Activated naive CD4-positive, alpha-beta T cell treated with anti-CD3 and anti-CD28 coated beads, Interleukin-2, amount 10 ng/mL, durations not matched to agents 7 days and 5 days (primary cell): Measurements from ENCODE around the gene JAML.

Source experiments
- CTCF ChIA-PET: fragments of 350-600 bp; sonication (Branson Sonifier 250); formaldehyde crosslinking; loops from one replicate; lab custom pipeline; 2021; ENCODE audit warnings: antibody characterized with exemption; lab: Charles Lee
- DNase-seq: peaks from one replicate; pipeline ENCODE4 v3.0.0-alpha.2; 2020
- H3K27ac Mint-ChIP-seq: one replicate; pipeline ENCODE4 v1.8.0; 2021; ENCODE audit warnings: mild to moderate bottlenecking, moderate library complexity, mixed read lengths
- H3K27me3 Mint-ChIP-seq: one replicate; pipeline ENCODE4 v1.8.0; 2021; ENCODE audit warnings: mild to moderate bottlenecking, mixed read lengths
- H3K36me3 Mint-ChIP-seq: one replicate; pipeline ENCODE4 v1.8.0; 2021; ENCODE audit warnings: mixed read lengths
- H3K4me1 Mint-ChIP-seq: one replicate; pipeline ENCODE4 v1.8.0; 2021; ENCODE audit warnings: mixed read lengths
- H3K4me3 Mint-ChIP-seq: one replicate; pipeline ENCODE4 v1.8.0; 2021; ENCODE audit warnings: mild to moderate bottlenecking, moderate library complexity, mixed read lengths
- H3K9me3 Mint-ChIP-seq: one replicate; pipeline ENCODE4 v1.8.0; 2021; ENCODE audit warnings: mixed read lengths

Gene JAML

GRCh38 chr11:118156531-118157185 is 68.2 kb downstream of the JAML start:
- Mint-ChIP-seq H3K27me3 (peaks cover 100% of the 10 kb centered on the region), H3K27ac (no peak overlapping the region), H3K4me3 (no peak overlapping the region), H3K36me3 (no peaks in the 10 kb centered on the region), H3K4me1 (peaks cover 15% of the 10 kb centered on the region), H3K9me3 (no peaks in the 10 kb centered on the region)
- DNase-seq, result peak; percentile 45
- CTCF ChIA-PET, result interaction anchor here (0.6 to 3.7 kb wide), 4 partner anchors 12 to 520 kb away, joined by 3 to 37 read pairs (median 6); no protein-coding TSS in a partner anchor

GRCh38 chr11:118155776-118156530 is 68.9 kb downstream of the JAML start:
- H3K27me3 Mint-ChIP-seq, result peaks cover 100% of the 10 kb centered on the region
- CTCF ChIA-PET, result interaction anchor here (0.6 to 3.7 kb wide), 8 partner anchors 10 to 519 kb away, joined by 3 to 37 read pairs (median 3); no protein-coding TSS in a partner anchor
- no peaks in the 10 kb centered on the region for H3K36me3 Mint-ChIP-seq

GRCh38 chr11:118154641-118155040 is 70.2 kb downstream of the JAML start:
- no peak for DNase-seq
- H3K4me3 Mint-ChIP-seq, result no peak overlapping the region
- H3K4me1 Mint-ChIP-seq, result peaks cover 15% of the 10 kb centered on the region
- CTCF ChIA-PET, result interaction anchor here (0.5 to 3.7 kb wide), 6 partner anchors 8 to 125 kb away, joined by 3 to 37 read pairs (median 3); no protein-coding TSS in a partner anchor
- no peaks in the 10 kb centered on the region for H3K36me3 Mint-ChIP-seq
- no peaks in the 10 kb centered on the region for H3K9me3 Mint-ChIP-seq
- H3K27ac Mint-ChIP-seq, result no peak overlapping the region
- peaks cover 100% of the 10 kb centered on the region for H3K27me3 Mint-ChIP-seq

More at GRCh38 chr11:118155776-118156530, 68.9 kb downstream of the JAML start:
- Mint-ChIP-seq H3K27ac (no peak overlapping the region), H3K9me3 (no peaks in the 10 kb centered on the region), H3K4me1 (peaks cover 15% of the 10 kb centered on the region), H3K4me3 (no peak overlapping the region)
- DNase-seq, result no peak

- Mint-ChIP-seq H3K27me3 (peaks cover 100% of the 10 kb centered on the region), H3K9me3 (no peaks in the 10 kb centered on the region), H3K27ac (no peak overlapping the region), H3K36me3 (no peaks in the 10 kb centered on the region), H3K4me1 (peaks cover 15% of the 10 kb centered on the region), H3K4me3 (peak overlapping the region; percentile 27)
- DNase-seq, result no peak
- CTCF ChIA-PET, result no interaction called here
Measured at GRCh38 chr11:118153976-118154375, 70.8 kb downstream of the JAML start.

- CTCF ChIA-PET, result interaction anchor here (3.4 kb wide), 1 partner anchor 18 kb away, joined by 16 read pairs; no protein-coding TSS in a partner anchor
- Mint-ChIP-seq H3K27ac (no peak overlapping the region), H3K36me3 (no peaks in the 10 kb centered on the region), H3K27me3 (peaks cover 100% of the 10 kb centered on the region), H3K9me3 (no peaks in the 10 kb centered on the region), H3K4me1 (peaks cover 15% of the 10 kb centered on the region), H3K4me3 (peak overlapping the region; percentile 27)
- no peak for DNase-seq
Measured at GRCh38 chr11:118153516-118153915, 71.3 kb downstream of the JAML start.

GRCh38 chr11:118152552-118153471 is 72.0 kb downstream of the JAML start, which contains the start of gene SCN4B:
TSS of gene SCN4B (minus strand) at chr11:118152823. CDS start at chr11:118152673, 150 bp downstream.
- Mint-ChIP-seq H3K4me1 (peaks cover 15% of the 10 kb centered on the region), H3K9me3 (no peaks in the 10 kb centered on the region), H3K4me3 (peak within 1 kb of the TSS; percentile 27), H3K36me3 (no peaks in the 10 kb centered on the region), H3K27me3 (peaks cover 100% of the 10 kb centered on the region), H3K27ac (no peak within 1 kb of the TSS)
- CTCF ChIA-PET, result interaction anchor here (0.8 to 3.4 kb wide), 3 partner anchors 9 to 46 kb away, joined by 3 to 16 read pairs (median 4); no protein-coding TSS in a partner anchor
- peak; percentile 34 for DNase-seq

GRCh38 chr11:118152020-118152551 is 72.7 kb downstream of the JAML start:
- Mint-ChIP-seq H3K27me3 (peaks cover 100% of the 10 kb centered on the region), H3K4me3 (peak overlapping the region; percentile 2), H3K27ac (no peak overlapping the region), H3K4me1 (peaks cover 14% of the 10 kb centered on the region), H3K36me3 (no peaks in the 10 kb centered on the region), H3K9me3 (no peaks in the 10 kb centered on the region)
- no peak for DNase-seq
- CTCF ChIA-PET, result interaction anchor here (0.8 to 3.4 kb wide), 3 partner anchors 9 to 46 kb away, joined by 3 to 16 read pairs (median 4); no protein-coding TSS in a partner anchor

- H3K4me3 Mint-ChIP-seq, result no peak overlapping the region
- H3K27ac Mint-ChIP-seq, result no peak overlapping the region
- H3K4me1 Mint-ChIP-seq, result peaks cover 9% of the 10 kb centered on the region
- H3K27me3 Mint-ChIP-seq, result peaks cover 100% of the 10 kb centered on the region
- CTCF ChIA-PET, result interaction anchor here (3.4 kb wide), 1 partner anchor 20 kb away, joined by 16 read pairs; no protein-coding TSS in a partner anchor
- DNase-seq, result no peak
- H3K36me3 Mint-ChIP-seq, result no peaks in the 10 kb centered on the region
- H3K9me3 Mint-ChIP-seq, result no peaks in the 10 kb centered on the region
Measured at GRCh38 chr11:118151431-118151830, 73.4 kb downstream of the JAML start.

- Mint-ChIP-seq H3K27me3 (peaks cover 100% of the 10 kb centered on the region), H3K4me3 (no peak overlapping the region)
Measured at GRCh38 chr11:118149493-118149892, 75.3 kb downstream of the JAML start.

GRCh38 chr11:118148856-118149255 is 76.0 kb downstream of the JAML start:
- Mint-ChIP-seq H3K27ac (no peak overlapping the region), H3K4me1 (peaks cover 8% of the 10 kb centered on the region), H3K9me3 (no peaks in the 10 kb centered on the region), H3K4me3 (no peak overlapping the region), H3K27me3 (peaks cover 100% of the 10 kb centered on the region), H3K36me3 (no peaks in the 10 kb centered on the region)
- CTCF ChIA-PET, result interaction anchor here (0.7 to 2.8 kb wide), 2 partner anchors 23 to 147 kb away, joined by 3 to 19 read pairs; no protein-coding TSS in a partner anchor
- no peak for DNase-seq

More at GRCh38 chr11:118149493-118149892, 75.3 kb downstream of the JAML start:
- Mint-ChIP-seq H3K27ac (no peak overlapping the region), H3K36me3 (no peaks in the 10 kb centered on the region), H3K9me3 (no peaks in the 10 kb centered on the region), H3K4me1 (peaks cover 10% of the 10 kb centered on the region)
- CTCF ChIA-PET, result interaction anchor here (0.7 to 2.8 kb wide), 2 partner anchors 22 to 146 kb away, joined by 3 to 19 read pairs; no protein-coding TSS in a partner anchor
- DNase-seq, result no peak

- CTCF ChIA-PET, result interaction anchor here (2.8 kb wide), 1 partner anchor 23 kb away, joined by 19 read pairs; no protein-coding TSS in a partner anchor
- Mint-ChIP-seq H3K27me3 (peaks cover 98% of the 10 kb centered on the region), H3K9me3 (no peaks in the 10 kb centered on the region), H3K36me3 (no peaks in the 10 kb centered on the region), H3K27ac (no peak overlapping the region), H3K4me3 (no peak overlapping the region), H3K4me1 (peaks cover 4% of the 10 kb centered on the region)
- DNase-seq, result no peak
Measured at GRCh38 chr11:118148240-118148639, 76.6 kb downstream of the JAML start.

- CTCF ChIA-PET, result interaction anchor here (2.8 to 6.5 kb wide), 2 partner anchors 22 to 24 kb away, joined by 19 to 96 read pairs; no protein-coding TSS in a partner anchor
- no peak for DNase-seq
- no peaks in the 10 kb centered on the region for H3K9me3 Mint-ChIP-seq
- no peak overlapping the region for H3K4me3 Mint-ChIP-seq
- no peak overlapping the region for H3K27ac Mint-ChIP-seq
- peaks cover 4% of the 10 kb centered on the region for H3K4me1 Mint-ChIP-seq
- H3K36me3 Mint-ChIP-seq, result no peaks in the 10 kb centered on the region
- H3K27me3 Mint-ChIP-seq, result peaks cover 96% of the 10 kb centered on the region
Measured at GRCh38 chr11:118147502-118147901, 77.3 kb downstream of the JAML start.

- Mint-ChIP-seq H3K9me3 (no peaks in the 10 kb centered on the region), H3K27me3 (peaks cover 96% of the 10 kb centered on the region), H3K4me3 (peak overlapping the region; percentile 66), H3K27ac (no peak overlapping the region), H3K4me1 (peaks cover 4% of the 10 kb centered on the region), H3K36me3 (no peaks in the 10 kb centered on the region)
- no peak for DNase-seq
- CTCF ChIA-PET, result interaction anchor here (0.7 to 6.5 kb wide), 5 partner anchors 9 to 511 kb away, joined by 3 to 96 read pairs (median 3); no protein-coding TSS in a partner anchor
Measured at GRCh38 chr11:118146554-118146953, 78.3 kb downstream of the JAML start.
